Measurements from ENCODE around the gene FAM174B.

- no peak for TF ChIP-seq EZH2phosphoT487 (IDR thresholded peaks at IDR 0.05; ENCODE audit: low read length)
- no peak for TF ChIP-seq CTCF (IDR thresholded peaks at IDR 0.05; ENCODE audit: low read length)
- TF ChIP-seq EZH2 (optimal IDR thresholded peaks at IDR 0.05; ENCODE audit: low read depth, low read length), result no peak
Observed at GRCh38 chr15:92614301-92614700, 41.3 kb downstream of the FAM174B start.

All from MM.1S (cell line).